PC-3 (cell line): ENCODE data around the gene HNRNPM. TPM values are rescaled to one million over a fixed set of nuclear protein-coding genes. Genes with fewer than 3 reads are reported as not detected.

Source experiments
- ATAC-seq: fragments of 200-7000 bp; cut with Tn5 transposase; 2 replicates; pipeline ENCODE4 v1.9.1; 2020; ENCODE audit warnings: mild to moderate bottlenecking, moderate library complexity
- BruUV-seq: library from RNA; stranded (reverse); fragments of 400-500 nt; replicated peaks from 2 replicates; lab custom pipeline; 2021; lab: Mats Ljungman, UMichigan
- CTCF ChIA-PET: fragments of 300-600 bp; sonication (Branson Sonifier 250); formaldehyde crosslinking; loops from one replicate; lab custom pipeline; 2022; ENCODE audit warnings: antibody characterized with exemption; lab: Charles Lee
- POLR2A ChIA-PET: fragments of 300-600 bp; sonication (Branson Sonifier 250); formaldehyde crosslinking; loops from one replicate; lab custom pipeline; 2022; ENCODE audit warnings: antibody characterized with exemption; ENCODE audit not compliant: unreplicated experiment; lab: Charles Lee
- DNase-seq: peaks from one replicate; pipeline ENCODE4 v3.0.0-alpha.2; 2015
- H2AFZ ChIP-seq: fragments of 300-600 bp; sonication (generic); 2 replicates; pipeline ENCODE4 v1.6.0; 2016; ENCODE audit warnings: antibody characterized with exemption, low read length
- H3F3A ChIP-seq: fragments of 300-600 bp; sonication (generic); one replicate; pipeline ENCODE4 v1.6.0; 2017; ENCODE audit warnings: antibody characterized with exemption, low read length, control low read depth, mild to moderate bottlenecking; ENCODE audit not compliant: unreplicated experiment
- H3K27ac ChIP-seq: fragments of 300-600 bp; sonication (generic); 2 replicates; pipeline ENCODE4 v1.5.1; 2016; ENCODE audit warnings: mild to moderate bottlenecking, low read length
- H3K27me3 ChIP-seq: fragments of 300-600 bp; sonication (generic); 2 replicates; pipeline ENCODE4 v1.6.1; 2016; ENCODE audit warnings: low read length, mixed read lengths
- H3K36me3 ChIP-seq: fragments of 300-600 bp; sonication (generic); 2 replicates; pipeline ENCODE4 v1.6.1; 2016; ENCODE audit warnings: low read depth, mixed run types, low read length, mixed read lengths
- H3K4me1 ChIP-seq: fragments of 300-600 bp; sonication (generic); 2 replicates; pipeline ENCODE4 v1.5.1; 2016; ENCODE audit warnings: low read length; ENCODE audit not compliant: insufficient read depth
- H3K4me2 ChIP-seq: fragments of 300-600 bp; sonication (generic); 2 replicates; pipeline ENCODE4 v1.6.0; 2016; ENCODE audit warnings: low read length
- H3K4me3 ChIP-seq: fragments of 300-600 bp; sonication (generic); 2 replicates; pipeline ENCODE4 v1.5.1; 2016; ENCODE audit warnings: mild to moderate bottlenecking, low read length, mixed read lengths
- H3K79me2 ChIP-seq: fragments of 300-600 bp; sonication (generic); 2 replicates; pipeline ENCODE4 v1.6.1; 2017; ENCODE audit warnings: low read length, mixed read lengths
- H3K9ac ChIP-seq: fragments of 300-600 bp; sonication (generic); 2 replicates; pipeline ENCODE4 v1.6.0; 2016; ENCODE audit warnings: mild to moderate bottlenecking, low read length
- H3K9me2 ChIP-seq: fragments of 300-600 bp; sonication (generic); replicated peaks from 2 replicates; pipeline ENCODE4 v1.6.1; 2016; ENCODE audit warnings: mixed run types, low read length, mixed read lengths
- H3K9me3 ChIP-seq: fragments of 300-600 bp; sonication (generic); 2 replicates; pipeline ENCODE4 v1.6.1; 2016; ENCODE audit warnings: low read length, mixed read lengths
- H4K20me1 ChIP-seq: fragments of 300-600 bp; sonication (generic); 2 replicates; pipeline ENCODE4 v1.6.1; 2016; ENCODE audit warnings: low read length, mixed read lengths
- EZH2 ChIP-seq: fragments of 300-600 bp; sonication (generic); IDR thresholded peaks from one replicate; pipeline ENCODE4 v1.6.1; 2017; ENCODE audit warnings: antibody characterized with exemption, mild to moderate bottlenecking, low read length; ENCODE audit not compliant: unreplicated experiment
- EZH2phosphoT487 ChIP-seq: fragments of 300-600 bp; sonication (generic); IDR thresholded peaks from 2 replicates; pipeline ENCODE4 v1.6.1; 2018; ENCODE audit warnings: mild to moderate bottlenecking, antibody characterized with exemption, low read length, borderline replicate concordance
- intact Hi-C: fragments of 100-400 bp; cut with micrococcal nuclease; formaldehyde crosslinking; loops from 2 replicates; pipeline ENCODE4 v1.9.0; 2023
- total RNA-seq: library from RNA; depleted of rRNA; stranded (reverse); fragments of >200 nt; gene quantifications from 2 replicates; pipeline ENCODE4 v1.2.3, GENCODE V29; 2014
- TF ChIP-seq, protein P1 (sequence below): fragments of 300-600 bp; sonication (generic); conservative IDR thresholded peaks from 2 replicates; pipeline ENCODE4 v1.5.1; 2017; ENCODE audit warnings: antibody characterized with exemption, low read depth, mild to moderate bottlenecking, low read length

Gene HNRNPM
- total RNA-seq, 1 experiment from 2014 or later = 165 TPM

DNA sequence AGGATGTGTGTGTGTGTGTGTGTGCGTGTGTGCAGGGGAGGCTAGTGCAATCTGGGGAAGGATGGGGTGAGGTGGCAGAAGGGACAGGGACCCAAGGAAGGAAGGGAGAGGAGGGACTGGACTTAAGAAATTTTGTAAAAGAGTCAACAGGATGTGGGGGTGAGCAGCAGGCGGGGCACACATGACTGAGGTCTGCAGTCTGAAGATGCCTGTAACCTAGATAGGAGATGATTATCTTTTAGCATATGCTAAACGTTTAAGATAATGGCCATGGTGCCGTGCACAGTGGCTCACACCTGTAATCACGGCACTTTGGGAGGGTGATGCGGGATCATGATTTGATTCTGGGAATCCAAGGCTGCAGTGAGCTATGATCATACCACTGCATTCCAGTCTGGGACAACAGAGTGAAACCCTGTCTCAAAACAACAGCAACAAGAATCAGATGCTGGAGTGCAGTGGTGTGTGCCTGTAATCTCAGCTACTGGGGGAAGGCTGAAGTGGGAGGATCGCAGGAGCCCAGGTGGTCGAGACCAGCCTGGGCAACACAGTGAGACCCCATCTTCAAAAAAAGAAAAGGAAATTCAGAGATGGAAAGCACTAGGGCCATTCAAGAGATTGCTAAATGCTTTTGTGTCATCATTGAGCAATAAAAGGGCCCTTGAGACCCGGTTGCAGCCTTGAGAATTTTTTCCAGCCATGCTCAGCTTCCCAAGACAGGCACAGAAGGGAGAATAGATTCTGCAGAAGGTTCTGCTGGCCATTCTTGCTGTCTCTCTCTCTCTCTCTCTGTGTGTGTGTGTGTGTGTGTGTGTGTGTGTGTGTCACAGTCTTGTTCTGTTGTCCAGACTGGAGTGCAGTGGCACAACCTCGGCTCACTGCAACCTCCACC lies 73.0 kb downstream of the HNRNPM start:
- no peak overlapping the region for H2AFZ ChIP-seq
- POLR2A ChIA-PET = no interaction called here

DNA sequence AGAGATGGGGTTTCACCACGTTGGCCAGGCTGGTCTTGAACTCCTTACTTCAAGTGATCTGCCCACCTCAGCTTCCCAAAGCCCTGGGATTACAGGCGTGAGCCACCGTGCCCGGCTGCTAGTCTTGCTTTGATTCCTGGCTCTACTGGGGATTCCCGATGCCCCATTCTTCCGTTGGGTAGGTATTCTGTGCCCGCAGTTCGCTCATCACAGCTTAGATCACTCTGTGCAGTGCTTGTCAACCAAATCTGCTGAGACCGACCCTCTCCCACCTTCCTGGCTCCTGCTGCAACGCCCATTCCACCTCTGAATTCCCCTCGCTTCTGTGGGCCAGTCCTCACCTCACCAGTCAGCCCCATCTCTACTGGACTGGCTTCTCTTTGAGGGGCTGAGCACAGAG lies 73.8 kb downstream of the HNRNPM start:
- DNase-seq = no peak
- no TSS peak for BruUV-seq
- ATAC-seq = no peak

More for the DNA sequence above, 73.0 kb downstream of the HNRNPM start:
- no peaks in the 10 kb centered on the region for H3K36me3 ChIP-seq
- H3K4me3 ChIP-seq = no peak overlapping the region
- H4K20me1 ChIP-seq = no peaks in the 10 kb centered on the region
- ATAC-seq (no peak), DNase-seq (no peak)
- no peak overlapping the region for H3K27ac ChIP-seq
- H3F3A ChIP-seq = no peaks in the 10 kb centered on the region
- CTCF ChIA-PET = interaction anchor here (0.5 kb wide), 1 partner anchor 63 kb away, joined by 9 read pairs; no protein-coding TSS in a partner anchor
- no peak for TF ChIP-seq EZH2phosphoT487
- TF ChIP-seq EZH2 = no peak
- intact Hi-C loops = no loop called here
- BruUV-seq = no TSS peak
- H3K9me2 ChIP-seq = no peaks in the 10 kb centered on the region
- H3K4me2 ChIP-seq = no peak overlapping the region
- H3K4me1 ChIP-seq = peaks cover 7% of the 10 kb centered on the region
- no peak overlapping the region for H3K9ac ChIP-seq
- H3K79me2 ChIP-seq = no peaks in the 10 kb centered on the region
- H3K27me3 ChIP-seq = no peaks in the 10 kb centered on the region
- H3K9me3 ChIP-seq = no peaks in the 10 kb centered on the region

DNA sequence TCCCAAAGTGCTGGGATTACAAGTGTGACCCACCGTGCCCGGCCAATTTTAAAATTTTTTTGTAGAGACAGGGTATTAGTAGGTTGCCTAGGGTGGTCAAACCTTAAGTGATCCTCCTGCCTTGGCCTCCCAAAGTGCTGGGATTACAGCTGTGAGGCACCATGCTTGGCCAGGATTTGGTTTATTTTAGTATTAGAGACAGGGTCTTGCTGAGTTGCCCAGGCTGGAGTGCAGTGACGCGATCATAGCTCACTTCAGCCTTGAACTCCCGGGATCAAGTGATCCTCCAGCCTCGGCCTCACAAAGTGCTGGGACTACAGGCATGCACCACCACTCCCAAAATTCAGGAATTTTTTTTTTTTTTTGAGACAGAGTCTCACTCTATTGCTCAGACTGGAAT lies 74.6 kb downstream of the HNRNPM start:
- H3K9ac ChIP-seq = no peak overlapping the region

More for the DNA sequence above, 73.8 kb downstream of the HNRNPM start:
- H3K27ac ChIP-seq = no peak overlapping the region
- no peak overlapping the region for H3K4me2 ChIP-seq
- H4K20me1 ChIP-seq = no peaks in the 10 kb centered on the region
- H2AFZ ChIP-seq = no peak overlapping the region
- H3K4me1 ChIP-seq = no peaks in the 10 kb centered on the region
- ChIA-PET POLR2A (no interaction called here), CTCF (no interaction called here)
- H3K9ac ChIP-seq = no peak overlapping the region
- no peaks in the 10 kb centered on the region for H3K27me3 ChIP-seq
- no peak overlapping the region for H3K4me3 ChIP-seq
- H3K79me2 ChIP-seq = no peaks in the 10 kb centered on the region
- no peaks in the 10 kb centered on the region for H3K36me3 ChIP-seq
- no peaks in the 10 kb centered on the region for H3K9me3 ChIP-seq
- H3K9me2 ChIP-seq = no peaks in the 10 kb centered on the region
- intact Hi-C loops = no loop called here
- TF ChIP-seq EZH2 = no peak
- TF ChIP-seq, protein P1, sequence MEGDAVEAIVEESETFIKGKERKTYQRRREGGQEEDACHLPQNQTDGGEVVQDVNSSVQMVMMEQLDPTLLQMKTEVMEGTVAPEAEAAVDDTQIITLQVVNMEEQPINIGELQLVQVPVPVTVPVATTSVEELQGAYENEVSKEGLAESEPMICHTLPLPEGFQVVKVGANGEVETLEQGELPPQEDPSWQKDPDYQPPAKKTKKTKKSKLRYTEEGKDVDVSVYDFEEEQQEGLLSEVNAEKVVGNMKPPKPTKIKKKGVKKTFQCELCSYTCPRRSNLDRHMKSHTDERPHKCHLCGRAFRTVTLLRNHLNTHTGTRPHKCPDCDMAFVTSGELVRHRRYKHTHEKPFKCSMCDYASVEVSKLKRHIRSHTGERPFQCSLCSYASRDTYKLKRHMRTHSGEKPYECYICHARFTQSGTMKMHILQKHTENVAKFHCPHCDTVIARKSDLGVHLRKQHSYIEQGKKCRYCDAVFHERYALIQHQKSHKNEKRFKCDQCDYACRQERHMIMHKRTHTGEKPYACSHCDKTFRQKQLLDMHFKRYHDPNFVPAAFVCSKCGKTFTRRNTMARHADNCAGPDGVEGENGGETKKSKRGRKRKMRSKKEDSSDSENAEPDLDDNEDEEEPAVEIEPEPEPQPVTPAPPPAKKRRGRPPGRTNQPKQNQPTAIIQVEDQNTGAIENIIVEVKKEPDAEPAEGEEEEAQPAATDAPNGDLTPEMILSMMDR = no peak
- no peak for TF ChIP-seq EZH2phosphoT487
- no peaks in the 10 kb centered on the region for H3F3A ChIP-seq

More for the DNA sequence above, 74.6 kb downstream of the HNRNPM start:
- ChIA-PET CTCF (interaction anchor here (0.7 kb wide), 2 partner anchors 63 to 211 kb away, joined by 5 read pairs; partner anchors contain the start of gene CD320), POLR2A (no interaction called here)
- no peak overlapping the region for H2AFZ ChIP-seq
- no peaks in the 10 kb centered on the region for H3K4me1 ChIP-seq
- H3K79me2 ChIP-seq = no peaks in the 10 kb centered on the region
- no TSS peak for BruUV-seq
- no peak for TF ChIP-seq EZH2
- TF ChIP-seq, protein P1 = no peak
- no peak for TF ChIP-seq EZH2phosphoT487
- no peaks in the 10 kb centered on the region for H3K9me3 ChIP-seq
- no peaks in the 10 kb centered on the region for H3K27me3 ChIP-seq
- H3K27ac ChIP-seq = no peak overlapping the region
- intact Hi-C loops = no loop called here
- no peaks in the 10 kb centered on the region for H3K9me2 ChIP-seq
- DNase-seq (no peak), ATAC-seq (no peak)
- no peaks in the 10 kb centered on the region for H3F3A ChIP-seq
- H3K4me2 ChIP-seq = no peak overlapping the region
- no peaks in the 10 kb centered on the region for H4K20me1 ChIP-seq
- H3K4me3 ChIP-seq = no peak overlapping the region
- no peaks in the 10 kb centered on the region for H3K36me3 ChIP-seq
